ENCODE results near the gene SMC1A.

SMC1A gene

DNA sequence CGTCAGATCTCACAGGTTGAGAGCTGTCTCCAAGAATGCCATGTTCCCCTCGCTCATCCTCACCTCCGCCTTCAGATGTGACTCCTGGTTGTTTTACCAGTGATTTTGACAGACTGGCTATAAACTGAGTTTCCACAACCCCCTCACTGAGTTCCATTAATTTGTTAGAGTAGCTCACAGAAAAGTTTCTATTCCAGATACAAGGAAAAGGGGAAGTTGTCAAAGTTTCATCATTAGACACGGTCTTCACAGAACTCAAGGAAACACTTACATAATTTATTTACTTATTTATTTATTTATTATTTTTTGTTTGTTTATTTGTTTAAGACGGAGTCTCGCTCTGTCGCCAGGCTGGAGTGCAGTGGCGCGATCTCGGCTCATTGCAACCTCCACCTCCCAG, 85.4 kb downstream of the SMC1A start:
- no peak for DNase-seq (ENCODE audit: low spot score)

DNA sequence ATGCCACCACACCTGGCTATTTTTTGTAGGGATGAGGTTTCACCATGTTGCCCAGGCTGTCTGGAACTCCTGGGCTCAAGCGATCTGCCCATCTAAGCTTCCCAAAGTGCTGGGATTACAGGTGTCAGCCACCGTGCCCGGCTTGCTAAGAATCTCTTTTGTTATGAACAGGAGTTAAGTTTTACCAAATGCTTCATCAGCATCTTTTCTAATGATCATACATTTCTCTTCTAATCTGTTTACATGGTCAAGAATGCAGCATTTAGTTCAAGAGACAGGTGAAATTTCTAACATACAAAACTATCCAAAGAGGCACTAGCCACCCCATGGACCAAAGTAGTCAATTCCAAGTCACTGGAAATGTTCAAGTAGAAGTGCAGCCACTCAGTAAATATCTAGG, 88.6 kb downstream of the SMC1A start:
- no peak for DNase-seq (ENCODE audit: low spot score)

DNA sequence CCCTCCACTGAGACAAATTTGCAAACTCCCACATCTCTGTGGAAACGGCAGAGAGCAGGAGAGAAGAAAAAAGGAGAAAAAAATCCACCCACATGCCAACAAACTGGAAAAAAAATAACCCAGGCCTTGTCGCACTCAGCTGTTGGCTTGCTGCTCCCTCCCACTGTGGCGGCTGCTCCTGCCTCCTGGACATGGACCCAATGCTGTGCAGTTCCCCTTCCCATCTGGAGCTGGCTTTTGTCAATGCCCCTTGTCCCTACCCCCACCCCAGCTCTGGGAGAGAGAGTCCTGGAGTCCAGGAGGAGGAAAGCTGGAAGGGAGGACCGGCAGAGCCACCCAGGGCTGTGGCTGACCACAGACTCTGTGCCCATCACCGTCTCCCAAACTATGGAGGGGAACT, 90.2 kb downstream of the SMC1A start:
- no peak for DNase-seq (ENCODE audit: low spot score)

DNA sequence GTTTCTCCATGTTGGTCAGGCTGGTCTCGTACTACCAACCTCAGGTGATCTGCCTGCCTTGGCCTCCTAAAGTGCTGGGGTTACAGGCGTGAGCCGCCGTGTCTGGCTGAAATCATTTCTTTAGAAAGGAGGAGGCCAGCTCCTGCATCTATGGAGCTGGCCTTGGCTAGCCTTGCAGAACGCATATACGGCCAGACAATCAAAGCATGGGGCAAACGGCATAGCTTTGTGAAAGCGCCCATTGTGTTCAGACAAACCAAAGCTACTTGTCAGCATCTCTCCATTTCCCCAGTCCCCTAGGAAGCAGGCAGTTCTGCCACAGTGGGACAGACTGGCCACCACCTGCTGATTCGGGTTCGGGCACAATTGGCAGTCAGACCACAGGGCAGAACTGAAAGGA, 92.1 kb downstream of the SMC1A start:
- DNase-seq (ENCODE audit: low spot score) = no peak

DNA sequence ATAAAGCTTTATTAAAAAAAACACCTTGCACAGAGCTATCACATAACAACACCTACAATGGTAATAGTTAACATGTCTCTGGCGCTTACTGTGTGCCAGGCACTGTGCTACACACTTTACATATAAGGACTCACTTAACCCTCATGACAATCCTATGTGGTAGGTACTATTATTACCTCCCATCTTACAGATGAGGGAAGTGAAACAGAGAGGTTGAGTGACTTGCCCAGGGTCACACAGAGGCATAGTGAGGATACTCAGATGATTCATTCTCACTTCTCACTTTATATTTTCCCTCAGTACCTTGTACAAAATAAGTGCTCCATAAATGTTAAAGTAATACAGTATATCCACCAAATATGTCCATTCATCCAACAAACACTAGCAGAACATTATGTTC, 97.7 kb downstream of the SMC1A start:
- no peak for DNase-seq (ENCODE audit: low spot score)

Data from GM03348 (cell line).